Measurements from ENCODE around the gene SEMA6A. TPM values are rescaled to one million over a fixed set of nuclear protein-coding genes. Genes with fewer than 3 reads are reported as not detected.

The SEMA6A gene
- total and polyA plus RNA-seq, 2 of the 13 experiments (the other 11 are each of a cell fraction or from before 2014, with no cell fraction given) = 5.1 to 6.5 TPM

DNA sequence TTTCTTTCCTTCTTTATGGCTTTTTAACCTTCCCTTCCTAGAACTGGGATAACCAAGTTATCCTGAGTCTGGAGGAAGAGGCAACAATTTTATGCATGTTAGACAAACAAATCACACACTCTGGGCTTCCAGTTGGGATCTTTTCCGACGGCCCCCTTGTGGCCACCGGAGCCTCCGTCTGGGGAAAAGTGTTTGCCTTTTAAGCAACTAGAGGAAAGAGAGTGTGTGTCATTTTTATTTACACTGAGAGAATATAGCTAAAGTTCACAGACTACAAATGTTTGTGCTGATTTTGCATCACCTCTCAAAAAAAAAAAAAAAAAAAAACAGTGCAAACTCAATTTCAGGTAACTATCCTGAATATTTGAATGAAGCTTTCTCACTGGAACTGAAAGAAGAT lies 126.2 kb downstream of the SEMA6A start (continued):
- peak; percentile 47; the same call in 1 of the 2 replicates for TF ChIP-seq FOXP4 (CRISPR knock-in tag; IDR thresholded peaks at IDR 0.05)
- peak; percentile 56; the same call in 1 of the 2 replicates for TF ChIP-seq GATAD2A (CRISPR knock-in tag; IDR thresholded peaks at IDR 0.05)
- no peak for TF ChIP-seq ZNF761 (CRISPR knock-in tag; conservative IDR thresholded peaks at IDR 0.05)
- no peak for TF ChIP-seq TOE1 (CRISPR knock-in tag; IDR thresholded peaks at IDR 0.05)
- TF ChIP-seq YEATS2 (CRISPR knock-in tag; IDR thresholded peaks at IDR 0.05; ENCODE audit: borderline replicate concordance) = no peak
- TF ChIP-seq CCDC6 (CRISPR knock-in tag; IDR thresholded peaks at IDR 0.05) = no peak
- TF ChIP-seq EEA1 (CRISPR knock-in tag; IDR thresholded peaks at IDR 0.05; ENCODE audit: borderline replicate concordance) = no peak
- 0 out of 2 replicates have a peak, but pooled peaks have one; percentile 7 for TF ChIP-seq MAFF (IDR thresholded peaks at IDR 0.05; ENCODE audit: low read depth, low read length)
- no peak for TF ChIP-seq ZNF3 (CRISPR knock-in tag; IDR thresholded peaks at IDR 0.05)
- no peak for TF ChIP-seq KLF6 (CRISPR knock-in tag; IDR thresholded peaks at IDR 0.05)
- TF ChIP-seq ZNF430 (CRISPR knock-in tag; IDR thresholded peaks at IDR 0.05) = no peak
- TF ChIP-seq PITX1 (CRISPR knock-in tag; IDR thresholded peaks at IDR 0.05) = no peak
- 0 out of 2 replicates have a peak, but pooled peaks have one; percentile 20 for TF ChIP-seq PHF21A (CRISPR knock-in tag; IDR thresholded peaks at IDR 0.05)
- TF ChIP-seq, protein P1, sequence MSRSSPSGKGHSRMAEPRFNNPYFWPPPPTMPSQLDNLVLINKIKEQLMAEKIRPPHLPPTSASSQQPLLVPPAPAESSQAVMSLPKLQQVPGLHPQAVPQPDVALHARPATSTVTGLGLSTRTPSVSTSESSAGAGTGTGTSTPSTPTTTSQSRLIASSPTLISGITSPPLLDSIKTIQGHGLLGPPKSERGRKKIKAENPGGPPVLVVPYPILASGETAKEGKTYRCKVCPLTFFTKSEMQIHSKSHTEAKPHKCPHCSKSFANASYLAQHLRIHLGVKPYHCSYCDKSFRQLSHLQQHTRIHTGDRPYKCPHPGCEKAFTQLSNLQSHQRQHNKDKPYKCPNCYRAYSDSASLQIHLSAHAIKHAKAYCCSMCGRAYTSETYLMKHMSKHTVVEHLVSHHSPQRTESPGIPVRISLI (CRISPR knock-in tag; IDR thresholded peaks at IDR 0.05; ENCODE audit: borderline replicate concordance) = peak; percentile 73; the same call in 1 of the 2 replicates
- TF ChIP-seq ZFP62 (CRISPR knock-in tag; IDR thresholded peaks at IDR 0.05) = no peak
- TF ChIP-seq CSRNP1 (CRISPR knock-in tag; IDR thresholded peaks at IDR 0.05) = no peak
- no peak for TF ChIP-seq MEIS2 (CRISPR knock-in tag; IDR thresholded peaks at IDR 0.05)
- TF ChIP-seq, protein P2, sequence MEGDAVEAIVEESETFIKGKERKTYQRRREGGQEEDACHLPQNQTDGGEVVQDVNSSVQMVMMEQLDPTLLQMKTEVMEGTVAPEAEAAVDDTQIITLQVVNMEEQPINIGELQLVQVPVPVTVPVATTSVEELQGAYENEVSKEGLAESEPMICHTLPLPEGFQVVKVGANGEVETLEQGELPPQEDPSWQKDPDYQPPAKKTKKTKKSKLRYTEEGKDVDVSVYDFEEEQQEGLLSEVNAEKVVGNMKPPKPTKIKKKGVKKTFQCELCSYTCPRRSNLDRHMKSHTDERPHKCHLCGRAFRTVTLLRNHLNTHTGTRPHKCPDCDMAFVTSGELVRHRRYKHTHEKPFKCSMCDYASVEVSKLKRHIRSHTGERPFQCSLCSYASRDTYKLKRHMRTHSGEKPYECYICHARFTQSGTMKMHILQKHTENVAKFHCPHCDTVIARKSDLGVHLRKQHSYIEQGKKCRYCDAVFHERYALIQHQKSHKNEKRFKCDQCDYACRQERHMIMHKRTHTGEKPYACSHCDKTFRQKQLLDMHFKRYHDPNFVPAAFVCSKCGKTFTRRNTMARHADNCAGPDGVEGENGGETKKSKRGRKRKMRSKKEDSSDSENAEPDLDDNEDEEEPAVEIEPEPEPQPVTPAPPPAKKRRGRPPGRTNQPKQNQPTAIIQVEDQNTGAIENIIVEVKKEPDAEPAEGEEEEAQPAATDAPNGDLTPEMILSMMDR (CRISPR knock-in tag; IDR thresholded peaks at IDR 0.05) = peak; percentile 33; the same call in 1 of the 2 replicates
- no peak for TF ChIP-seq ZNF839 (CRISPR knock-in tag; IDR thresholded peaks at IDR 0.05; ENCODE audit: borderline replicate concordance)
- no peak for TF ChIP-seq TSC22D2 (CRISPR knock-in tag; IDR thresholded peaks at IDR 0.05; ENCODE audit: borderline replicate concordance)

All from HepG2 (cell line).